Dermis microvascular lymphatic vessel endothelial cell (primary cell): ENCODE measurements around the gene ASXL1. TPM values are rescaled to one million over a fixed set of nuclear protein-coding genes. Genes with fewer than 3 reads are reported as not detected.
"Not testable (repeated sequence)": the region's sequence is repeated elsewhere in the genome, so short reads cannot be mapped to it uniquely, and the experiment has no call there.

ENCODE experiments used
- DNase-seq, 2 donors: peaks; one replicate each; pipeline versions ENCODE4 v3.0.0 to v3.0.0-alpha.2; 2010; ENCODE audit warnings: low read depth in 2 of 2
- total RNA-seq: library from RNA; depleted of rRNA; stranded (reverse); fragments of >200 nt; gene quantifications from 2 replicates; pipeline ENCODE4 v1.2.1, GENCODE V29; 2014

Gene ASXL1
- 27.3 and 48.4 TPM in 2 replicates for total RNA-seq

- peak; percentile 94 to 98 for DNase-seq
Observed at GRCh38 chr20:32357869-32358631, at the start of gene ASXL1. Gene ASXL1 (plus strand): TSS chr20:32358331. CDS start chr20:32358776, 445 bp downstream.

- no peak for DNase-seq
Observed at GRCh38 chr20:32312718-32313424, 45.3 kb upstream of the ASXL1 start.

GRCh38 chr20:32314768-32315167 is 43.4 kb upstream of the ASXL1 start:
- no peak for DNase-seq

GRCh38 chr20:32315399-32315798 is 42.7 kb upstream of the ASXL1 start:
- no peak for DNase-seq

GRCh38 chr20:32315891-32316290 is 42.2 kb upstream of the ASXL1 start:
- DNase-seq = no peak

- DNase-seq = no peak
Observed at GRCh38 chr20:32316667-32317066, 41.5 kb upstream of the ASXL1 start.

- DNase-seq = no peak
Observed at GRCh38 chr20:32319100-32319499, 39.0 kb upstream of the ASXL1 start.

- no peak for DNase-seq
Observed at GRCh38 chr20:32320305-32320704, 37.8 kb upstream of the ASXL1 start.

GRCh38 chr20:32321390-32321789 is 36.7 kb upstream of the ASXL1 start:
- DNase-seq = no peak

- not testable (repeated sequence) for DNase-seq
Observed at GRCh38 chr20:32322260-32322659, 35.9 kb upstream of the ASXL1 start.

GRCh38 chr20:32323761-32324160 is 34.4 kb upstream of the ASXL1 start:
- not testable (repeated sequence) for DNase-seq

- DNase-seq = peak; percentile 81 to 96
Observed at GRCh38 chr20:32325706-32326503, 32.2 kb upstream of the ASXL1 start.

GRCh38 chr20:32326504-32326845 is 31.7 kb upstream of the ASXL1 start:
- DNase-seq = peak in 1 of 2 donors; percentile 50

GRCh38 chr20:32327087-32327681 is 30.9 kb upstream of the ASXL1 start:
- DNase-seq = peak in 1 of 2 donors; percentile 77

GRCh38 chr20:32329817-32330554 is 28.1 kb upstream of the ASXL1 start:
- no peak for DNase-seq

GRCh38 chr20:32330555-32330897 is 27.6 kb upstream of the ASXL1 start:
- no peak for DNase-seq

GRCh38 chr20:32332614-32333013 is 25.5 kb upstream of the ASXL1 start:
- DNase-seq = peak in 1 of 2 donors; percentile 57

- DNase-seq = peak in 1 of 2 donors; percentile 24
Observed at GRCh38 chr20:32333181-32333987, 24.7 kb upstream of the ASXL1 start.

GRCh38 chr20:32333988-32334885 is 23.9 kb upstream of the ASXL1 start:
- DNase-seq = peak; percentile 50 to 94
